H1 (cell line): ENCODE results near the gene ITIH1.

Experiments used
- CTCF ChIP-seq, 3 experiments: IDR thresholded peaks; 1 replicate in 2 of 3; 2 replicates in 1 of 3; pipeline versions ENCODE4 v1.5.1 to v1.6.1; 2011; ENCODE audit warnings: low read length in 3 of 3, mild to moderate bottlenecking in 3 of 3, inconsistent platforms in 2 of 3, low read depth in 1 of 3, moderate library complexity in 1 of 3; ENCODE audit not compliant: insufficient read depth in 1 of 3; ENCODE audit errors: control extremely low read depth in 1 of 3
- GABPA ChIP-seq: IDR thresholded peaks from 2 replicates; pipeline ENCODE4 v1.6.1; 2011; ENCODE audit warnings: mild to moderate bottlenecking, low read length, moderate library complexity, borderline replicate concordance; ENCODE audit not compliant: insufficient read depth

GRCh38 chr3:52810923-52811322 lies 33.5 kb downstream of the ITIH1 start:
- TF ChIP-seq CTCF (IDR thresholded peaks at IDR 0.05; ENCODE audit: control extremely low read depth in 1 of 3, insufficient read depth in 1 of 3, low read depth in 1 of 3, low read length in 3 of 3), result no peak
- TF ChIP-seq GABPA, result no peak
